ENCODE measurements around the gene ABAT.
"Not testable (repeated sequence)": the region's sequence is repeated elsewhere in the genome, so short reads cannot be mapped to it uniquely, and the experiment has no call there.

Gene ABAT

DNA sequence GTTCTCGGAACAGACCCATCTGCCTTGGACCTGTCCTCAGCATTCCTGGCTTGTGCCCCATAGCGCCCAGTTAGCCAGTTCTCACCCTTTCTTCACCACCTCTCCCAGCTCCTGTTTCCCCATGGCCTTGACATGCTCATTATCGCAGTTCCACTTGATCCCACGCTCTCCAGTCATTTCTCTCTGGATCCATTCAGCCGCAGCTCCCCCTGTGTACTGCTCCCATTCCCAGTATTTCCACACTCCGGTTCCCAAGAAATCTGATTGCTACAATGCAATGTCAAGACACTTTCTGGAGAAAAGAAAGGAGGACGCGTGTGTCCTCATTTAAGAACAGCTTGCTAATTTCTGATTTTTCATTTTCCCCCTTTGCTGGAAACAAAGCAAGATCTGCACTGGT is 67.7 kb downstream of the ABAT start:
- DNase-seq (ENCODE audit: low read depth) = no peak

DNA sequence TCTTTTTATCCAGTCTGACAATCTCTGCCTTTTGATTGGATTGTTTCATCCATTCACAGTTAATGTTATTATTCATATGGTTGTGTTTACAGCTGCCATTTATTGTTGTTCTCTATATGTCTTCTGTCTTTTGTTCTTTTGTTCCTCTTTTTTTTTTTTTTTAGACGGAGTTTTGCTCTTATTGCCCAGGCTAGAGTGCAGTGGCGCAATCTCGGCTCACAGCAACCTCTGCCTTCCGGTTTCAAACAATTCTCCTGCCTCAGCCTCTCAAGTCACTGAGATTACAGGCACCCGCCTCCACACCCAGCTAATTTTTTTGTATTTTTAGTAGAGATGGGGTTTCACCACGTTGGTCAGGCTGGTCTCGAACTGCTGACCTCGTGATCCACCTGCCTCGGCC is 74.5 kb downstream of the ABAT start:
- DNase-seq (ENCODE audit: low read depth) = not testable (repeated sequence)

DNA sequence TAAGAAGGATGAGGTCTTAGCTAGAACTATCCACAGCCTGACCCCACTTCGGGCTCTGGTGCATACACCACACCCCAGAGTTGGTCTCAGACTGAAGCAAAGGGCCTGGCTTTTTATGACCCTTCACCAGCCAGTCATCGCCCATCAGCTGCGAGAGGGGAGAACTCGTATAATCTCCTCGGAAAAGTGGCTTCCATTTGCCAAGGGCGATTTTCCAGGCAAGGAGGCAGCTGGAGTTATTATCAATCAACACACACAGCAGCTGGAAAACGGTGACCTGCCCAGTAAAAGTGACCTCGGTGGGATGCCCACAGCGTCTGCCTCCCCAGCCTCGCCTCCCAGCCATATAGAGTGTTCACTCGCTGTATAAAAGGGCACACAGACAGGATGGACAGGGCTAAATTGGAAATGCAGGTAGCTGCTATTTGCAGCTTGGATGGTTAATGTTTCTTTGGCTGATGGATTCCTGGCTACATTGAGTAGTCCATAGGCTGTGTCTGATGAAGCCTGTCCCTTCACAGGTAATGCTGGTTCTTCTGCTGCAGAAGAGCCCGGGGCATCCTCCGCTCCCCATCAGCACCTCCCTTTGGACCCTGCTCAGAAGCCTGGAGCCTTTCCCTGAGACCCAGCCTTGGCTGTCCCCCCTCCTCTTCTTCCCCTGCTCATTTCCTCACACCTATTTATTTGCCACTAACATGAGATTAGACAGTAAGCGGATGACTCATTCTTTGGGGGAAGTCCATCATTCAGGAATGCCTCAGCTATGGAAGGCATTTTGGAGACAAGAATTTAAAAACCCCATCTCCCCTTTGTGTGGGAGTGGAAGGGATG is 77.3 kb downstream of the ABAT start:
- no peak for DNase-seq (ENCODE audit: low read depth)

DNA sequence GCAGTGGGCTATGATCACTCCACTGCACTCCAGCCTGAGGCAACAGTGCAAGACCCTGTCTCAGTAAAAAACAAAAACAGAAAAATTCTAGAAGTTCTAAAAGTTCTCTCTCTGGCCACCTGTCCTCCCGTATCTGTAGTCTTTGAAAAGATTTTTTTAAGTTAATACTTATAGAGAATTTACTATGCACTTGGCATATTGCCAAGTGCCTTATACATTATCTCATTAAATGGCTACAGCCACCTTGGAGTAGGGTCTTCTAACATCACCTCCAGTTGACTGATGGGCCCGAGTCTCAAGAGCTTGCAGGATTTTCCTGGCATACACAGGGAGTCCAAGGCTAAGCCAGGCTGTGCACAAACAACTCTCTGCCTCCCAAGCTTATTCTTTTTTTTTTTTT is 78.3 kb downstream of the ABAT start:
- DNase-seq (ENCODE audit: low read depth) = no peak

DNA sequence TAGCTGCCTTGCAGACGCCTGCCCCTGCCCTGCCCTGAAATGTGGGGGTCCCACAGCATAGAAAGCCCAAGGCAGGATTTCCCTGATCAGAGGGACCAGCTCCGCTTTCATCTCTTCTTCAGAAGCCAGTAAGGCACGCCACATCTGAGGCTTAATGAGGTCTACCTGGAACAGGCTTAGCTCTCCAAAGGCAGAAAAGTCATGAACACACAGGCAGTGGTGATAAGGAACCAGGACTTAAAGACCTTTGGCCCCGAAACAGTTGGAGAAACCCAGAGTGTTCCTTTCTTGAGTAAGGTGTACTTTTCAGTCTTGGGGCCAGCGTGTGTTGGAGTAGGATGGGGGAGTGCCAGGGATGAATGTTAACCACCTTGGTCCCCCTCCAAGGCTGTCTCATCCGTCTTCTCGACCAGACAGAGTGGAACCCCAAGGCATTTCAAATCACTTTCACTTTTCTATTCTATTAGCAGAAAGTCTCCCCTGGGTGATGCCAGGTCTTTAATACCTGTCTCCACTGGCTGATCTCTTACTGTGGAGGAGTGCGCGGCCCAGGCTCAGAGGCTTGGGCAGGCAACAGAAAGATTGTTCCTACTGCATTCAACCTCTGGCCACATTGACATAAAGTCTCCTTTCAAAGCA is 79.1 kb downstream of the ABAT start:
- DNase-seq (ENCODE audit: low read depth) = no peak

DNA sequence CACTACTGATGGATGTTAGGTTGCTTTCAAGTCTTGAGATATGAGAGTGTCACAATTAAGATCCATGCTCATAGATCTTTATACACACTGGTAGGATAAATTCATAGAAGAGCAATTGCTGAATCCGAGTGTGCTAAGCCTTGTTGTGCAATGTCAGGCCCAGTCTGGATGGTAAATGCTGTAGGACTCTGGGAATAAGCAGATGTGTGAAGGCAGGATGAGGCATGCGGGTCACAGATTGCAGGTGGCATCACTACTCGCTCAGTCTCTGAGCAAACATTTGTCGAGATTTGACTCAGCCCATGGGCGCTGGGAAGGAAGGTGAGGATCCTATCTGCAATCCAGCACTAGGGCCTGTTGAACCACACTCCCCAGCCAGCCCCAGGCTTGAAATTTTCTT is 82.3 kb downstream of the ABAT start:
- DNase-seq (ENCODE audit: low read depth) = no peak

DNA sequence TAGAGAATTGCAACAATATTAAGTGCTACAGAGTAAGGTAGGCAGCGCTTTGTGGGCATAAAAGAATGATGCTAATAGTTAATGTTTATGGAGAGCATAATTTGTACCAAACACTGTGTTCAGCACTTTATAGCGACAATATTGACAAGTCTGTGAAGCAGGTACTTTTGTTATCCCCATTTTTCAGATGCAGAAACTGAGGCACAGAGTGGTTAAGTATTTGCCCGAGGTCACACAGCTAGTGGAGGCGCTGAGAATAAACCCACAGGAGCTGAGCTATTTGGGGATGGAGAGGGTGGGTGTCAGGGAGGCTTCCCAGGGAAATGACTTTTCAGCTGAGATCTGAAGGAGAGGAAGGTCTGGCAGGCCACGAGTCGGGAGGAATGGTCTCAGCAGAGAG is 83.6 kb downstream of the ABAT start:
- no peak for DNase-seq (ENCODE audit: low read depth)

DNA sequence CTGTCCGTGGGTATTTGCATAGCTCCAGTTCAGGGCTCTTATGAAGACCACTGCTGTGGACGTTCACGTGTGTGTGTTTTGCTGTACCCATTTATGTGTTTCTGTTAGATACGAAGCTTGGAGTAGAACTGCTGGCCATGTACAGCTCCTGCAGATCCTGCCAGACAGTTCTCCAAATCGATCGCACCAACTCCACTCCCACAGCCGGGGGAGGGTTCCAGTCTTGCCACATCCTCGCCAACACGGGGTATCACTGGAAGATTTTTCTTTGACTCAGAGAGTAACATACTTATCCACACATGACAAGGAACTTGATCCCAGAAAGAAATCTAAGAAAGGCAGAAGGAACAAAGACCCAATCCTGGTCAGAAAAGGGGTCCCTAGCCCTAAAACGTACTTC is 85.6 kb downstream of the ABAT start:
- no peak for DNase-seq (ENCODE audit: low read depth)

DNA sequence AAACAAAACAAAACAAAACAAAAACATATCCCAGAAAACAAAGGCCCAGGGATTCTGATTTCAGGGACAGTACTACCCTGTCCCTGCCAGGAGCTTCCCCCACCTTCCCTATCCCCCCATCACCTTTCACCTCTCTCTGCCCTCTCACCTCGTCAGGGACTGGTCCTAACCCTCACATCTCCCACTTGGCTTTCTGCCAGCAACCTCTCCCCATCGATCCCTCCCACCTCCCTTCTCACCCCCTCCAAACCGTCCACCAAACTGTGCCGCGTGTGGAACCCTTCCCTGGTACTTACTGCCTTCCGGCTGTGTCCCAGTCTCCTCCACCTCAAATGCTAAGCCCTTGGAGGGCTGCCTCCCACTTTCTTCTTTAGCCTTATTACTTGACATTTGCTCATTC is 86.7 kb downstream of the ABAT start:
- DNase-seq (ENCODE audit: low read depth) = no peak

DNA sequence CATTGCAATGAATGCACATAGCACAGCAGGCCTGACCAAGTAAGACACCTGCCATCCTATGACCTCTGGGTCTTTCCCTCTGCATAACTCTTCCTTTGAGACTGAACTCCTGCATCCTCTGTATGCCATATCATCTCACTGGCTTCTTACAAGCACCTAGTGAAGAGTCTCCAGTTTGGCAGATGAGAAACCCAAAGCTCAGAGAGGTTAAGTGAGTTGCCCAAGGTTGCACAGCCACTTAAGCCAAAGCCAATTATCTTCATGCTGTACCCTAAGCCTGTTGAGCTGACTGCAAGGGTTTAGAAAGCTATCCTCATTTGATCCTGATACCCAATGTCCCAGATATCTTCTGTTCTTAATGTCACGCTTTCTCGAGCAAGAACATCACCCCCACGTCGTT is 87.8 kb downstream of the ABAT start:
- DNase-seq (ENCODE audit: low read depth) = no peak

DNA sequence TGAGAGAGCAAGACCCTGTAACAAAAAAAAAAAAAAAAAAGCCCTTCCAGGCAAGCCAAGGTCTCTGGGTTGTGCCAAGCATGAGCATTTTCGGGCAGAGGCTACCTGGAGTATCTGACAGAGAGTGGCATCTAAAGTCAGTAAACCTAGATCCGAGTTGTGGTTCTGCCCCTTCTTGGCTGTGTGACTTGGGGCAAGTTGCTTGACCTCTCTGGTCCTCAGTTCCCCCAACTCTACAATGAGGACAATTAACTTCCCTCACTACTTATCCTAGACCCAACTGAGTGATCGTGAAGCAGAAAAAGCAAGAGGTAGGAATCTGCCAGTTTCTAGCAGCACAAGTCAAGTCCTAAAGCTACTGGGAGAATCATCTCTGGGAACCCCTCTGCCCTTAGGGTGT is 88.7 kb downstream of the ABAT start:
- no peak for DNase-seq (ENCODE audit: low read depth)

DNA sequence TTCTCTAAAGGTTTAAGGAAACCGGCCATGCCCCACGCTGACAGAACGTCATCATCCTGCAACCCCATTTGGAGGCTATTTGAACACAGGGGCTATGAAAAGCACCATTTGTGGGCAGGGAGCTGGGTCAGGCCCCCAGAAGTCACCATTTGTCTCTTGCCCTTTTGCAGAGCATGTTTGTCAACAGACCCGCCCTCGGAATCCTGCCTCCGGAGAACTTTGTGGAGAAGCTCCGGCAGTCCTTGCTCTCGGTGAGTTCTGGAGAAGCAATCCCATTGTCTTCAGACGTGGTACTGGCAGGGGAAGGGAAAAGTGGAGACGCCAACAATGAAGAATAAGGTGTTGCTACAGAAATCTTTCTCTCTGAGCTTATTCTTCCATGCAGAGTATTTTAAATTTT is 89.5 kb downstream of the ABAT start:
- no peak for DNase-seq (ENCODE audit: low read depth)

DNA sequence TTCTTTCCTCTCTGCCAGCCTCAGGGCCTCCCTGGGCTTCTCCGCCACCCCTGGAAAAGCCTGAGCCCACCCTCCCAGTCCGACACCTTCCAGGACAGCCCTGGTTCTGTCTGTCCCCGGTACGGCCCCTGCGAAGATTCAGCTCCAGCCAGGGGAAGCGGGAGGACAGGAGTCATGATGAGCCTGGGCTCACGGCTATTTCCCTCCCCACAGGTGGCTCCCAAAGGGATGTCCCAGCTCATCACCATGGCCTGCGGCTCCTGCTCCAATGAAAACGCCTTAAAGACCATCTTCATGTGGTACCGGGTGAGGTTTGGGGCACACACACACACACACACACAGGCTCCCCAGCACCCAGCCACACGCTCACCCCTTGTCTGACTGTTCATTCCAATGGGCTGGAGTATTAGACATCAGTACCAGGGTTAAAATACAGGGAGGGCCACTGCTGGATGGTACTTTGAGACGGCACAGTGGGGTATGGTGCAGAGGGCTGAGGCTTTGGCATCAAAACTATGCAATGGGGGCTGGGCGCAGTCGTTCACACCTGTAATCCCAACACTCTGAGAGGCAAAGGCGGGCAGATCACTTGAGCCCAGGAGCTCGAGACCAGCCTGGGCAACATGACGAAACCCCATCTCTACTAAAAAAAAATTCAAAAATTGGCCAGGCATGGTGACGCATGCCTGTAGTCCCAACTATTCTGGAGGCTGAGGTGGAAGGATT is 90.3 kb downstream of the ABAT start:
- DNase-seq (ENCODE audit: low read depth) = no peak

DNA sequence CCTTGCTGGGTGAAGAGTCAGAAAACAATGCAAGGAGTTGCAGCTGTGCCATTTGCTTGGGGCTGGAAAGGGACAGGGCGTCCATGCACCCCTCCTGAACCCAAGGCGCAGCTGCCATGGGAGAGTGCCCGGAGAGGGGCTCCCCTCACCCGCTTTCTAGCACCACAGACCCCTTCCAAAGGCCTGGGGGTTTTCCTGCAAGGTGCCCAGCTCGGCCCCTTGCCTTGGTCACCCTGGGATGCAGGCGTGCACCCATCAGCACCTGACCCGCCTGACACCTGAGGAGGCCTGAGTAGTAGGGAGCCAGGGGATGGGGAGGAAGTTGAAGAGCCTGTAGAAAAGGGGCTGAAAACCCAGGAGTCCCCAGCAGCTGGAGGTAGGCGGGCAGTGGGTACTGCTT is 92.8 kb downstream of the ABAT start:
- DNase-seq (ENCODE audit: low read depth) = no peak

DNA sequence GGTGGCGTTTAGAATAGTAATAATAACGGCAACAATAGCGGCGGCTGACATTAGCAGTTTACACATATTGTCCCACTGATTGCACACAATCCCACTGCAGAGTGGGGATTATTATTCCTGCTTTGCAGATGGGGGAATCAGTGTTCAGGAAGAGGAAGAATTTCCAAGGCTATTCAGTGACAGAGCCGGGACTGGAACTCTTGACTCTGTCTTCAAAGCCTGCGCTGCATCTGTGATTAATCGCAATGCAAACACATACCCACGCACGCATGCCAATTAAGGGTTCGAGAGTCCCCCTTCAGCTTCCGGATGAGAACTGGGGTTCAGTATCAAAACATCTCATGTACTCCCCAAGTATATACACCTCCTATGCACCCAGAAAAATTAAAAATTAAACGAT is 93.9 kb downstream of the ABAT start:
- no peak for DNase-seq (ENCODE audit: low read depth)

DNA sequence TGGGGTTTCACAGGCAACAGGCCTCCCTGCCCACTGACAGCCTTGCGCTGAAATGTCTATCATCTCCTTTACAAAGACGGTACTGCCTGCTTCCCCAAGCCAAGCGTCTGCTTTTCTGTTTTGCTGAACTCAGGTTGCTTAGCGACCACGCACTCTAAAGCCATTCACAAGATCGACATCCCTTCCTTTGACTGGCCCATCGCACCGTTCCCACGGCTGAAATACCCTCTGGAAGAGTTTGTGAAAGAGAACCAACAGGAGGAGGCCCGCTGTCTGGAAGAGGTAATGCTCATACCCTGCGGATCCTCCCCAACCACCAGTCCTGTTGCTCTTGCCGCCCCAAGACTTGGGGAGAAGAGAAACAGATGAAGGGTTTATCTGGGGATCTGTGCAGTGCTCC is 94.3 kb downstream of the ABAT start:
- no peak for DNase-seq (ENCODE audit: low read depth)

DNA sequence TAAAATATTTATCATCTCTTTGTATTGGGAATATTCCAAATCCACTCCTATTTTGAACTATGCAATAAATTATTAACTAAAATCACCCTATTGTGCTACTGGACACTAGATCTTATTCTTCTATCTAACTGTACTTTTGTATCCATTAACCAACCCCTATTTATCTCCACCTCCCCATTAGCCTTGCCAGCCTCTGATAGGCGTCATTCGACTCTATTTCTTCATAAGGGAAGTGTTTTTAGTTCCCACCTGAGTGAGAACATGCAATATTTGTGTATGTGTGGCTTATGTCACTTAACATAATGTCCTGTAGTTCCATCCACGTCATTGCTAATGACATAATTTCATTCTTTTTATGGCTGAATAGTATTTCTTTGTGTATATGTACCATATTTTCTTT is 99.1 kb downstream of the ABAT start:
- DNase-seq (ENCODE audit: low read depth) = no peak

DNA sequence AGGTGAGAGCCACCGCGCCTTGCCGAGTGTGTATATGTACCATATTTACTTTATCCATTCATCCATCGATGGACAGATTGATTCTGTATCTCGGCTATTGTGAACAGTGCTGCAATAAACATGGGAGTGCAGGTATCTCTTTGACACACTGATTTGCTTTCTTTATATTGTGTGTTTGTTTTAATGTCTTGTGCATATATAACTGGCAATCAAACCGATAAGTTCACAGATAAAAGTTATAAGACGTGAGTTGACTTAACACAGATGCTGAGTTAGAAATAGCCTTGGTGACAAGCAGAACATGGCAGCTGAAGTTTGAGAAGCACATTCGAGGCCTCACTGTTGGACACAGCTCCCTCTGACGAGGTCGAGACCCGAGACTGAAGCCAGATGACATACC is 99.8 kb downstream of the ABAT start:
- no peak for DNase-seq (ENCODE audit: low read depth)

DNA sequence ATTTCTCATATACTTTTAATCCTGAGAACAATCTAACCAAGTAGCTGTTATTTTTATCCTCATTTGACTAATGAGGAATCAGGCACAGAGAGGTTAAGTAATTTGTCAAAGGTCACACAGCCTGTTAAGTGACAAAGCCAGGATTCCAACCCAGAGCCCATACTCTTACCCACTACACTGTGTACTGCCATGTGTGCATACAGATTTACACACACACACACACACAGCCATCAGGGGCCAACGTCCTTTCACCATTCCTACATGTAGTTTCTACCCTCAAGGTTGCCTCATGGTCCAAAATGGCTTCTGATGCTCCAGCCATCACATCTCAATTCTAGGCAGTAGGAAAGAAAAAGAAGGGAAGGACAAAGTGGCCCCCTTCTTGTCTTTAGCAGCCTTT is 100.9 kb downstream of the ABAT start:
- no peak for DNase-seq (ENCODE audit: low read depth)

DNA sequence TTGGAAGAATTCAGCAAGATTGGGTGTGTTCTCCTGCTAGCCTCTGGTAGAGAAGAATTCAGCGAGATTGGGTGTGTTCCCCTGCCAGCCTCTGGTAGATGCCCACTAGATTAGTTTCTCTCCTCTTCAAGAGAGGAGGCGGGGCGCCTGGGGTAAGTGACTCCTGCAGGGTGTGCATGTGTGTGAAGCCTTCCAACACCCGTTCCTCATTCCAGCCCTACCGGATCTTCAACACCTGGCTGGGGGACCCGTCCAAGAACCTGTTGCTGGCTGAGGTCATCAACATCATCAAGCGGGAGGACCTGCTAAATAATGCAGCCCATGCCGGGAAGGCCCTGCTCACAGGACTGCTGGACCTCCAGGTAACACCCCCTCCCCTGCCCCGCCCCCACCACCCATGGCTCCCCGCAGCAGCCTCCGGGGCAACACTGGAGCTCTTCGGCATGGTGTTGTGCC is 101.7 kb downstream of the ABAT start:
- DNase-seq (ENCODE audit: low read depth) = no peak

DNA sequence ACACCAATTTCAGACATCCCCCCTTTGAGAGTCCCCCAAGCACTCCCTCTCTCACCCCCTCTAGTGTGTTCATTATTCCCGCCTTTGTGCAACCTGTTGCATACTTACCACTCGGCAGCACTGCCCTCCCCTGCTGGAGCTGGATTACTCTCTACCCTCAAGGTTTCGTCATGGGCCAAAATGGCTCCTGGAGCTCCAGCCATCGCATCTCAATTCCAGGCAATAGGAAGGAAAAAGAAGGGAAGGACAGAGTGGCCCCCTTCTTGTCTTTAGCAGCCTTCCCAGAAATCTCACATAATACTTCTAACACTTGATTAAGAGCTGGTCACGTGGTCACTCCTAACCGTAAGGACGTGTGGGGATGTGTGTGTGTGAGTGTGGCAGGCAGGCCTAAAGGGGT is 102.8 kb downstream of the ABAT start:
- no peak for DNase-seq (ENCODE audit: low read depth)

DNA sequence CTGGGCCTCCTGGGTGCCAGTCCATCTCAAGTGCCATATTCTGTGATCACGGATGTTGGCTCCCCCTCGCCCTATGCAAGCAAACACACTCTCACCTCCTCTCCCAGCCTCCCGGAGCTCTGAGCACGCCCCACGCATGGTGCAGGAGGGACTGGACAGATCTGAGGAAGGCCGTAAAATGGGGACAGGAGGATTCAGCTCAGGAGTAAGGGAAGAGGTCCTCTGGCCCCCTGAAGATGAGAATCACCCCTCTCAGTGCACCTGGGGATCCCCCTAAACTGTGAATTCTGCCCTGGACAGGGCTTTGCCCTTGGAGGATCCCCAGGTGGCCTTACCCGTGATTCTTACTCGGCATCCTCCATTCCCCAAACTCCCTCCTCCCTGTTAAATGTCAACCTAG is 107.4 kb downstream of the ABAT start:
- DNase-seq (ENCODE audit: low read depth) = no peak

DNA sequence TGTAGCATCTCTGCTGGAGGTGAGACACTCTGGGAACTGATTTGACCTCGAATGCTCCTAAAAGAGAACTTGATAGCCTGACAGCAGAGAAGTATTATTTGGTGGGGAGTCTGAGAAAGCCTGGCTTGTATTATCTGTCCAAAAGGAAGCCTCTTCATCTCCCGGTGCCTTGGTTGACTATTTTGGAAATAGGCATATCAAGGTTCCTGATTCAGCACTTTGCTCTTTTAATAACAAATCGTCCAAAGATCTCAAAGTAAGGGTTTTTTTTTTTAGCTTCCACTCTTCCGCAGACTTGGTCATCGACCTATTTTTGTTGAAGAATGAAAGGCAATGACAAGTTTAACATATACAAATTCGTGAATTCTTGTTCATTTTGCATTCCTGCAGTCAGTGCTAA is 108.3 kb downstream of the ABAT start:
- no peak for DNase-seq (ENCODE audit: low read depth)

Data from CMK (cell line).